ENCODE data around the gene UPF2.

GRCh38 chr10:11910102-11910501 lies 132.5 kb downstream of the UPF2 start:
- TF ChIP-seq, protein P1, sequence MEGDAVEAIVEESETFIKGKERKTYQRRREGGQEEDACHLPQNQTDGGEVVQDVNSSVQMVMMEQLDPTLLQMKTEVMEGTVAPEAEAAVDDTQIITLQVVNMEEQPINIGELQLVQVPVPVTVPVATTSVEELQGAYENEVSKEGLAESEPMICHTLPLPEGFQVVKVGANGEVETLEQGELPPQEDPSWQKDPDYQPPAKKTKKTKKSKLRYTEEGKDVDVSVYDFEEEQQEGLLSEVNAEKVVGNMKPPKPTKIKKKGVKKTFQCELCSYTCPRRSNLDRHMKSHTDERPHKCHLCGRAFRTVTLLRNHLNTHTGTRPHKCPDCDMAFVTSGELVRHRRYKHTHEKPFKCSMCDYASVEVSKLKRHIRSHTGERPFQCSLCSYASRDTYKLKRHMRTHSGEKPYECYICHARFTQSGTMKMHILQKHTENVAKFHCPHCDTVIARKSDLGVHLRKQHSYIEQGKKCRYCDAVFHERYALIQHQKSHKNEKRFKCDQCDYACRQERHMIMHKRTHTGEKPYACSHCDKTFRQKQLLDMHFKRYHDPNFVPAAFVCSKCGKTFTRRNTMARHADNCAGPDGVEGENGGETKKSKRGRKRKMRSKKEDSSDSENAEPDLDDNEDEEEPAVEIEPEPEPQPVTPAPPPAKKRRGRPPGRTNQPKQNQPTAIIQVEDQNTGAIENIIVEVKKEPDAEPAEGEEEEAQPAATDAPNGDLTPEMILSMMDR (IDR thresholded peaks at IDR 0.05), result no peak
- TF ChIP-seq POLR2A (IDR thresholded peaks at IDR 0.05) (no peak), POLR2AphosphoS5 (IDR thresholded peaks at IDR 0.05) (no peak), EP300 (IDR thresholded peaks at IDR 0.05) (no peak)
